ENCODE data around the gene ATXN7. TPM values are rescaled to one million over a fixed set of nuclear protein-coding genes. Genes with fewer than 3 reads are reported as not detected.

Gene ATXN7
- total RNA-seq, 4 donors from 2014 or later, result 6.1 to 28.2 (median 20.2) TPM

DNA sequence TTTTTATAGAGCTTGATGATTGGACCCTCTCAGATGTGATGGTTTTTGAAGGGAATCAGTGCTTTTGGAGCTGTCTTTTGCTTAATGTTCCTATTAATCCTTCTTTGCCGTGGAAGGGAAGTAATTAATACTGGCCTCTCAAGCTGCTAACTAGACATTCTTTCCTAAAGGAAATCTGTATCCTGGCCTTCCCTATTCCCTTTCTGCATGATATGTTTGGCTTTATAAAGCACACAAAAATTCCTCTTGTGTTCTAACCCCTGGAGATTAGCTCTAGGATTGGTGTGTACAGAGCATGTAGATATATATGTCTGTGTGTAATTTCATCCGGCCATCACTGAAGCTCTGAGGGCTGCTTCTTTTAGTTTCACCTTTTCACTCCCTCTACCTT is 6.9 kb downstream of the ATXN7 start:
- H3K36me3 ChIP-seq, result peaks cover 0 to 9% (median 0%) of the 10 kb centered on the region in 3 donors
- H3K4me1 ChIP-seq, result peaks cover 0 to 31% (median 7%) of the 10 kb centered on the region in 3 donors
- no peak overlapping the region for H3K27ac ChIP-seq
- WGBS, 2 donors, result 60 to 76% methylated on average over 2 of the region's 2 CpGs
- H3K9me3 ChIP-seq, result no peaks in the 10 kb centered on the region
- no peak for DNase-seq
- intact Hi-C loops (cut with DNase I), result no loop called here
- TF ChIP-seq, protein P1, sequence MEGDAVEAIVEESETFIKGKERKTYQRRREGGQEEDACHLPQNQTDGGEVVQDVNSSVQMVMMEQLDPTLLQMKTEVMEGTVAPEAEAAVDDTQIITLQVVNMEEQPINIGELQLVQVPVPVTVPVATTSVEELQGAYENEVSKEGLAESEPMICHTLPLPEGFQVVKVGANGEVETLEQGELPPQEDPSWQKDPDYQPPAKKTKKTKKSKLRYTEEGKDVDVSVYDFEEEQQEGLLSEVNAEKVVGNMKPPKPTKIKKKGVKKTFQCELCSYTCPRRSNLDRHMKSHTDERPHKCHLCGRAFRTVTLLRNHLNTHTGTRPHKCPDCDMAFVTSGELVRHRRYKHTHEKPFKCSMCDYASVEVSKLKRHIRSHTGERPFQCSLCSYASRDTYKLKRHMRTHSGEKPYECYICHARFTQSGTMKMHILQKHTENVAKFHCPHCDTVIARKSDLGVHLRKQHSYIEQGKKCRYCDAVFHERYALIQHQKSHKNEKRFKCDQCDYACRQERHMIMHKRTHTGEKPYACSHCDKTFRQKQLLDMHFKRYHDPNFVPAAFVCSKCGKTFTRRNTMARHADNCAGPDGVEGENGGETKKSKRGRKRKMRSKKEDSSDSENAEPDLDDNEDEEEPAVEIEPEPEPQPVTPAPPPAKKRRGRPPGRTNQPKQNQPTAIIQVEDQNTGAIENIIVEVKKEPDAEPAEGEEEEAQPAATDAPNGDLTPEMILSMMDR (IDR thresholded peaks at IDR 0.05), result no peak
- no peak for TF ChIP-seq POLR2A (IDR thresholded peaks at IDR 0.05)
- H3K27me3 ChIP-seq, result no peaks in the 10 kb centered on the region
- H3K4me3 ChIP-seq, result no peak overlapping the region

- H3K27ac ChIP-seq, result no peak overlapping the region
- WGBS, 2 donors, result 71 to 78% methylated on average over 2 of the region's 2 CpGs
Observed at GRCh38 chr3:63872135-63872924, 8.7 kb downstream of the ATXN7 start.

GRCh38 chr3:63874769-63875168 is 11.1 kb downstream of the ATXN7 start:
- peaks cover 0 to 38% (median 9%) of the 10 kb centered on the region in 3 donors for H3K4me1 ChIP-seq
- 88 to 91% methylated on average over 3 of the region's 3 CpGs for WGBS, 2 donors
- TF ChIP-seq, protein P1 (IDR thresholded peaks at IDR 0.05), result no peak
- TF ChIP-seq POLR2A (IDR thresholded peaks at IDR 0.05), result no peak
- no peak overlapping the region for H3K4me3 ChIP-seq
- intact Hi-C loops (cut with DNase I), result no loop called here
- H3K36me3 ChIP-seq, result no peaks in the 10 kb centered on the region
- no peak for DNase-seq
- H3K27ac ChIP-seq, result no peak overlapping the region
- H3K27me3 ChIP-seq, result no peaks in the 10 kb centered on the region
- no peaks in the 10 kb centered on the region for H3K9me3 ChIP-seq

More at GRCh38 chr3:63872135-63872924, 8.7 kb downstream of the ATXN7 start:
- H3K4me1 ChIP-seq, result peaks cover 0 to 33% (median 9%) of the 10 kb centered on the region in 3 donors
- no peak for DNase-seq
- no peaks in the 10 kb centered on the region for H3K9me3 ChIP-seq
- peaks cover 0 to 1% (median 0%) of the 10 kb centered on the region in 3 donors for H3K36me3 ChIP-seq
- TF ChIP-seq, protein P1 (IDR thresholded peaks at IDR 0.05), result no peak
- TF ChIP-seq POLR2A (IDR thresholded peaks at IDR 0.05), result no peak
- intact Hi-C loops (cut with DNase I), result no loop called here
- H3K27me3 ChIP-seq, result no peaks in the 10 kb centered on the region
- no peak overlapping the region for H3K4me3 ChIP-seq

DNA sequence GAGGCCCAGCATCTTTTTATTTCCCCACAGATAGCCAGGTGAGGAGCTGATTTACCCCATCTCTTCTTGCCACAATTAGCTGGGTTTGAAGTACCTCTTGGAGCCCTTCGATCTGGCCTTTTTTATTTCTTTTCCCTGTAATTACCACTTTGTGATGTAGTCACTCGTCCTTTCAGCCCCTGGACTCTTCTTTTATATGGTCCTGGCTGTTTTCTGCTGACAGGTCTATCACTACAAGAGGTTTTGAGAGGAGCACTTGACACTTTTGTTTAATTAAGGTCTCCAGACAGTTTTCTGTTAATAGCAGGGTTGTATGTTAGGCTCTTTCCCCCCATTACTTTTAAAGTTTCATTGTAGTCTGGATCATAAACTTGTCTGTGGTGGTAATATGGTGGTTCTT is 11.8 kb downstream of the ATXN7 start:
- DNase-seq, result no peak
- H3K4me1 ChIP-seq, result peaks cover 0 to 31% (median 8%) of the 10 kb centered on the region in 3 donors
- no peaks in the 10 kb centered on the region for H3K36me3 ChIP-seq
- TF ChIP-seq, protein P1 (IDR thresholded peaks at IDR 0.05), result no peak
- TF ChIP-seq POLR2A (IDR thresholded peaks at IDR 0.05), result no peak
- H3K4me3 ChIP-seq, result no peak overlapping the region
- no peaks in the 10 kb centered on the region for H3K27me3 ChIP-seq
- 87 to 94% methylated on average over 2 of the region's 2 CpGs for WGBS, 2 donors
- intact Hi-C loops (cut with DNase I), result no loop called here
- H3K9me3 ChIP-seq, result no peaks in the 10 kb centered on the region
- no peak overlapping the region for H3K27ac ChIP-seq

DNA sequence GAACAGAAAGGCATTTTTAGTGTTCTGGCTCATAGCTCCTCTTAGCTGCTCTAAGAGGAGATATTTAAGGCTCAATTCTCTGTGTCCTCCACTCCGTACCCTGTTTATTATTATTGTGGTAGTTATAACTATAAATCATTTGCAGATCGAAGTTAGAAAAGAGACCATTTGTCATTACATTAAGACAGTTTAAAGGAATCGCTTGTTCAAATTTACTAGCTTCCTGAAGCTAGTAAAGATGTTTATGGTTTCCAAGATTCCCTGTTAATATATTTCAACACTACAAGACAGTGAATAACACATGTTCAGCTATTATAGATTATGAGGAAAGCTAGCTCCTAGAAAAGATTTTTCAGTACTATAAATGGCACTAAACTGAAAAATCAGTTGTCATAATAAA is 12.6 kb downstream of the ATXN7 start:
- WGBS, 2 donors, result 69 to 79% methylated on average over 3 of the region's 3 CpGs
- Histone ChIP-seq H3K27ac (no peak overlapping the region), H3K4me1 (peaks cover 0 to 24% (median 8%) of the 10 kb centered on the region in 3 donors), H3K27me3 (no peaks in the 10 kb centered on the region), H3K36me3 (no peaks in the 10 kb centered on the region), H3K9me3 (no peaks in the 10 kb centered on the region), H3K4me3 (no peak overlapping the region)
- TF ChIP-seq, protein P1 (IDR thresholded peaks at IDR 0.05), result no peak
- TF ChIP-seq POLR2A (IDR thresholded peaks at IDR 0.05), result no peak
- no peak for DNase-seq
- intact Hi-C loops (cut with DNase I), result no loop called here

Data from esophagus squamous epithelium (tissue), 5 donors.